B cell (primary cell): ENCODE measurements around the gene EFNB3. TPM values are rescaled to one million over a fixed set of nuclear protein-coding genes. Genes with fewer than 3 reads are reported as not detected.

Source experiments
- ATAC-seq: fragments of 200-7000 bp; cut with Tn5 transposase; one replicate; pipeline ENCODE4 v1.10.0; 2021; ENCODE audit warnings: low read depth, mild to moderate bottlenecking, moderate number of reproducible peaks, moderate library complexity
- CTCF ChIA-PET: fragments of 350-600 bp; sonication (Branson Sonifier 250); formaldehyde crosslinking; loops from one replicate; lab custom pipeline; 2021; ENCODE audit warnings: antibody characterized with exemption, inconsistent platforms; lab: Charles Lee
- POLR2A ChIA-PET: fragments of 350-600 bp; sonication (Branson Sonifier 250); formaldehyde crosslinking; loops from one replicate; lab custom pipeline; 2021; ENCODE audit warnings: antibody characterized with exemption; lab: Charles Lee
- DNase-seq: peaks from one replicate; pipeline ENCODE4 v3.0.0; 2013
- H2AFZ ChIP-seq: 2 replicates; pipeline ENCODE4 v1.6.1; 2012; ENCODE audit warnings: mild to moderate bottlenecking, low read depth, low read length; ENCODE audit not compliant: insufficient read depth, poor library complexity, severe bottlenecking
- H3K27ac ChIP-seq, 2 donors: 1 replicate in 1 of 2; 2 replicates in 1 of 2; pipeline ENCODE4 v1.5.1; 2012 to 2013; ENCODE audit warnings: low read length in 2 of 2, mild to moderate bottlenecking in 2 of 2, moderate library complexity in 1 of 2
- H3K27me3 ChIP-seq, 4 experiments: fragments of 200-600 bp in 1 of 4; sonication (generic) in 1 of 4; replicated peaks in 1 of 4; 1 replicate in 2 of 4; 2 replicates in 2 of 4; pipeline versions ENCODE4 v1.6.1 to v1.7.0; 2013 to 2016; ENCODE audit warnings: low read length in 3 of 4, mild to moderate bottlenecking in 2 of 4, mixed read lengths in 1 of 4, moderate library complexity in 1 of 4; ENCODE audit not compliant: insufficient read depth in 4 of 4, control insufficient read depth in 3 of 4; ENCODE audit errors: control extremely low read depth in 1 of 4
- H3K36me3 ChIP-seq, 2 experiments: replicated peaks in 1 of 2; 1 replicate in 1 of 2; 2 replicates in 1 of 2; pipeline versions ENCODE4 v1.6.1 to v1.7.1; 2013; ENCODE audit warnings: low read length in 1 of 2; ENCODE audit not compliant: insufficient read depth in 2 of 2, control insufficient read depth in 1 of 2; ENCODE audit errors: control extremely low read depth in 1 of 2, extremely low read depth in 1 of 2
- H3K4me1 ChIP-seq, 2 donors: fragments of 200-600 bp in 1 of 2; sonication (generic) in 1 of 2; 1 replicate in 1 of 2; 2 replicates in 1 of 2; pipeline versions ENCODE4 v1.5.1 to v1.6.1; 2013 to 2017; ENCODE audit warnings: low read length in 2 of 2; ENCODE audit not compliant: control insufficient read depth in 2 of 2, insufficient read depth in 2 of 2
- H3K4me2 ChIP-seq: replicated peaks from 2 replicates; pipeline ENCODE3; 2012; ENCODE audit warnings: mild to moderate bottlenecking, low read depth, low read length; ENCODE audit not compliant: poor library complexity, severe bottlenecking
- H3K4me3 ChIP-seq, 5 experiments: fragments of 200-600 bp in 1 of 5; sonication (generic) in 1 of 5; 1 replicate in 3 of 5; 2 replicates in 2 of 5; pipeline versions ENCODE4 v1.5.1 to v1.7.0; 2011 to 2016; ENCODE audit warnings: low read length in 4 of 5, mild to moderate bottlenecking in 4 of 5, low read depth in 2 of 5, control low read depth in 1 of 5, moderate library complexity in 1 of 5; ENCODE audit not compliant: insufficient read depth in 1 of 5; ENCODE audit errors: control extremely low read depth in 1 of 5, extremely low read depth in 1 of 5
- H3K79me2 ChIP-seq: fragments of 200-600 bp; sonication (generic); one replicate; pipeline ENCODE4 v1.6.0; 2016; ENCODE audit warnings: low read length; ENCODE audit not compliant: control insufficient read depth, insufficient read depth
- H3K9ac ChIP-seq: fragments of 200-600 bp; sonication (generic); 2 replicates; pipeline ENCODE4 v1.6.1; 2017; ENCODE audit warnings: mild to moderate bottlenecking, low read length, moderate library complexity
- H3K9me3 ChIP-seq, 3 donors: one replicate each; pipeline versions ENCODE4 v1.6.1 to v1.7.1; 2013; ENCODE audit warnings: low read length in 2 of 3; ENCODE audit not compliant: control insufficient read depth in 2 of 3, insufficient read depth in 1 of 3; ENCODE audit errors: control extremely low read depth in 1 of 3
- H4K20me1 ChIP-seq: 2 replicates; pipeline ENCODE4 v1.6.0; 2012; ENCODE audit warnings: mild to moderate bottlenecking, low read length; ENCODE audit not compliant: insufficient read depth, control insufficient read depth, poor library complexity, severe bottlenecking
- H3K27ac Mint-ChIP-seq: one replicate; pipeline ENCODE4 v1.8.0; 2021; ENCODE audit warnings: mixed read lengths
- H3K27me3 Mint-ChIP-seq: one replicate; pipeline ENCODE4 v1.8.0; 2021; ENCODE audit warnings: mixed read lengths
- H3K4me1 Mint-ChIP-seq: one replicate; pipeline ENCODE4 v1.8.0; 2021; ENCODE audit warnings: mixed read lengths
- H3K4me3 Mint-ChIP-seq: one replicate; pipeline ENCODE4 v1.8.0; 2021; ENCODE audit warnings: mixed read lengths
- H3K9me3 Mint-ChIP-seq: one replicate; pipeline ENCODE4 v1.8.0; 2022; ENCODE audit warnings: mixed read lengths; ENCODE audit not compliant: insufficient read depth
- EZH2 ChIP-seq: IDR thresholded peaks from 2 replicates; pipeline ENCODE4 v1.6.1; 2012; ENCODE audit warnings: borderline replicate concordance, low read depth, mild to moderate bottlenecking, moderate library complexity, low read length; ENCODE audit not compliant: insufficient read depth, poor library complexity, severe bottlenecking
- WGBS: methylation state at CpG from one replicate; pipeline ENCODE4 v1.1.5; 2013; ENCODE audit warnings: missing lambda C conversion rate; ENCODE audit not compliant: insufficient coverage; 5-methylcytosine and 5-hydroxymethylcytosine counted together
- intact Hi-C: fragments of 100-400 bp; cut with micrococcal nuclease; formaldehyde crosslinking; loops from one replicate; pipeline ENCODE4 v1.10.0; 2022
- polyA plus RNA-seq: library from polyadenylated mRNA; depleted of rRNA; stranded (reverse); fragments of >200 nt; gene quantifications from 2 replicates; pipeline ENCODE4 v1.2.3, GENCODE V29; 2012
- total RNA-seq, 2 donors: library from RNA; stranded (reverse); fragments of 120-200 nt in 1 of 2; gene quantifications; 1 replicate in 1 of 2; 2 replicates in 1 of 2; pipeline versions ENCODE4 v1.2.3 to v1.2.4, GENCODE V29; 2013 to 2022
- TF ChIP-seq, protein P1 (sequence below): fragments of 200-600 bp; IDR thresholded peaks from one replicate; pipeline ENCODE4 v1.8.0; 2022; ENCODE audit warnings: antibody characterized with exemption, mild to moderate bottlenecking

The EFNB3 gene
- total and polyA plus RNA-seq, 2 donors (not counting 1 experiment from before 2014, with no cell fraction given) = not detected

DNA sequence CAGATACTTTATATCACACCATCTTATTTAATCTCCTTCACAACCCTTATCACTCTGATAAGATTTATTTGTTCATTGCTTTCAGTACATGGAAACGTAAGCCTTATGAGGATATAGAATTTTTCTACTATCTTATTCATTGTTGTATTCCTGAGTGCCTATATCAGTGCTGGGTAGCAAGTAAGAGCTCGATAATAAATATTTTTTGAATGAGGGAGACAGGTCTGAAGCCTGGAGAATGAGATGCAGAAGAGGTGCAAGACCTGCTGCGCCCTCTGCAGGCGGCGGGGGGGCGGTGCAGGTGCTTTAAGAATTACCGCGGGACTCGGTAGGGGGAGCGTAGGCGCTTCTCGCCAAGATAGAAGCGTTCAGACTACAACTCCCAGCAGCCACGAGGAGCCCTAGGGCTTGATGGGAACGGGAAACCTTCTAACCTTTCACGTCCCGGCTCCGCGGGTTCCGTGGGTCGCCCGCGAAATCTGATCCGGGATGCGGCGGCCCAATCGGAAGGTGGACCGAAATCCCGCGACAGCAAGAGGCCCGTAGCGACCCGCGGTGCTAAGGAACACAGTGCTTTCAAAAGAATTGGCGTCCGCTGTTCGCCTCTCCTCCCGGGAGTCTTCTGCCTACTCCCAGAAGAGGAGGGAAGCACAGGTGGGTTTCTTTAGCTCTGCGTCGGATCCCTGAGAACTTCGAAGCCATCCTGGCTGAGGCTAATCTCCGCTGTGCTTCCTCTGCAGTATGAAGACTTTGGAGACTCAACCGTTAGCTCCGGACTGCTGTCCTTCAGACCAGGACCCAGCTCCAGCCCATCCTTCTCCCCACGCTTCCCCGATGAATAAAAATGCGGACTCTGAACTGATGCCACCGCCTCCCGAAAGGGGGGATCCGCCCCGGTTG is 16.8 kb upstream of the EFNB3 start, which contains the start of gene WRAP53:
Gene WRAP53 (plus strand): TSS at position 570 of the 900 bp plus-strand sequence. CDS start 172 bp downstream, at position 742.
- Mint-ChIP-seq H3K4me1 (peaks cover 34% of the 10 kb centered on the region), H3K4me3 (peak within 1 kb of the TSS; percentile 98), H3K27ac (peak within 1 kb of the TSS; percentile 100), H3K9me3 (no peaks in the 10 kb centered on the region), H3K27me3 (no peaks in the 10 kb centered on the region)
- peak within 1 kb of the TSS; percentile 94 to 99 for H3K27ac ChIP-seq
- TF ChIP-seq EZH2 = no peak
- TF ChIP-seq, protein P1, sequence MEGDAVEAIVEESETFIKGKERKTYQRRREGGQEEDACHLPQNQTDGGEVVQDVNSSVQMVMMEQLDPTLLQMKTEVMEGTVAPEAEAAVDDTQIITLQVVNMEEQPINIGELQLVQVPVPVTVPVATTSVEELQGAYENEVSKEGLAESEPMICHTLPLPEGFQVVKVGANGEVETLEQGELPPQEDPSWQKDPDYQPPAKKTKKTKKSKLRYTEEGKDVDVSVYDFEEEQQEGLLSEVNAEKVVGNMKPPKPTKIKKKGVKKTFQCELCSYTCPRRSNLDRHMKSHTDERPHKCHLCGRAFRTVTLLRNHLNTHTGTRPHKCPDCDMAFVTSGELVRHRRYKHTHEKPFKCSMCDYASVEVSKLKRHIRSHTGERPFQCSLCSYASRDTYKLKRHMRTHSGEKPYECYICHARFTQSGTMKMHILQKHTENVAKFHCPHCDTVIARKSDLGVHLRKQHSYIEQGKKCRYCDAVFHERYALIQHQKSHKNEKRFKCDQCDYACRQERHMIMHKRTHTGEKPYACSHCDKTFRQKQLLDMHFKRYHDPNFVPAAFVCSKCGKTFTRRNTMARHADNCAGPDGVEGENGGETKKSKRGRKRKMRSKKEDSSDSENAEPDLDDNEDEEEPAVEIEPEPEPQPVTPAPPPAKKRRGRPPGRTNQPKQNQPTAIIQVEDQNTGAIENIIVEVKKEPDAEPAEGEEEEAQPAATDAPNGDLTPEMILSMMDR = peak; percentile 100
- peak within 1 kb of the TSS; percentile 97 for H3K9ac ChIP-seq
- H2AFZ ChIP-seq = peak within 1 kb of the TSS; percentile 88
- ChIA-PET CTCF (interaction anchor here (0.6 to 5.2 kb wide), 37 partner anchors 10 to 642 kb away, joined by 3 to 35 read pairs (median 4); partner anchors contain the start of genes ACAP1, ATP1B2, CD68 and CTC1), POLR2A (interaction anchor here (0.6 to 3.6 kb wide), 19 partner anchors 11 to 676 kb away, joined by 3 to 35 read pairs (median 5); partner anchors contain the start of genes ATP1B2, CD68, FXR2 and KDM6B)
- H3K27me3 ChIP-seq = no peaks in the 10 kb centered on the region
- DNase-seq (peak; percentile 96), ATAC-seq (peak; percentile 76)
- intact Hi-C loops = loop anchor here (1.0 to 5.0 kb wide), 16 partner anchors 37 to 1036 kb away; partner anchors contain the start of genes ATP1B2, C17orf100, CNTROB and CTC1
- H3K9me3 ChIP-seq = no peaks in the 10 kb centered on the region
- peaks cover 48% of the 10 kb centered on the region for H3K79me2 ChIP-seq
- peaks cover 22 to 32% of the 10 kb centered on the region in 2 donors for H3K4me1 ChIP-seq
- no peaks in the 10 kb centered on the region for H4K20me1 ChIP-seq
- WGBS = under 1% methylated on average over 49 of the region's 51 CpGs
- H3K4me2 ChIP-seq = peak within 1 kb of the TSS; percentile 84
- H3K36me3 ChIP-seq = peaks cover 0 to 6% of the 10 kb centered on the region in 2 experiments
- peak within 1 kb of the TSS; percentile 68 to 100 (median 100) for H3K4me3 ChIP-seq
